HepG2 (cell line): ENCODE measurements around the gene GJA9. TPM values are rescaled to one million over a fixed set of nuclear protein-coding genes. Genes with fewer than 3 reads are reported as not detected.

Source experiments
- ASH2L ChIP-seq: fragments of 300-600, 200-600 bp; sonication (generic); IDR thresholded peaks from 2 replicates; pipeline ENCODE4 v1.7.0; 2017; ENCODE audit warnings: low read depth, mild to moderate bottlenecking, moderate library complexity, mixed read lengths, low read length; ENCODE audit not compliant: insufficient read length
- FOXP1 ChIP-seq, 2 experiments: fragments of 450-650 bp in 1 of 2; IDR thresholded peaks; 2 replicates each; pipeline ENCODE4 v1.6.1; 2017 to 2018; ENCODE audit warnings: antibody characterized with exemption in 1 of 2
- GABPA ChIP-seq, 2 experiments: IDR thresholded peaks; 2 replicates each; pipeline ENCODE4 v1.6.1; 2011 to 2016; ENCODE audit warnings: low read depth in 2 of 2, low read length in 1 of 2, missing biosample characterization in 1 of 2, missing genetic modification characterization in 1 of 2
- MIER3 ChIP-seq: IDR thresholded peaks from 2 replicates; pipeline ENCODE4 v1.6.1; 2016; ENCODE audit warnings: missing compliant biosample characterization, borderline replicate concordance
- PHF5A ChIP-seq: IDR thresholded peaks from one replicate; pipeline ENCODE4 v1.6.1; 2018; ENCODE audit warnings: low read depth, missing genetic modification reagents; ENCODE audit not compliant: unreplicated experiment
- RFX5 ChIP-seq: IDR thresholded peaks from 2 replicates; pipeline ENCODE4 v1.6.1; 2011; ENCODE audit warnings: low read depth, low read length, improper control_type of control experiment
- SOX13 ChIP-seq, 3 experiments: fragments of 450-650 bp in 1 of 3; sonication (generic) in 1 of 3; formaldehyde crosslinking in 1 of 3; IDR thresholded peaks in 2 of 3; conservative IDR thresholded peaks in 1 of 3; 2 replicates each; pipeline versions ENCODE4 v1.5.0 to v1.6.1; 2016 to 2020; ENCODE audit warnings: antibody characterized with exemption in 1 of 3, mild to moderate bottlenecking in 1 of 3, missing compliant biosample characterization in 1 of 3, missing genetic modification reagents in 1 of 3, moderate library complexity in 1 of 3
- SUZ12 ChIP-seq: fragments of 150-350 bp; IDR thresholded peaks from 2 replicates; pipeline ENCODE4 v1.6.1; 2014; ENCODE audit warnings: low read depth, low read length
- TBL1XR1 ChIP-seq: fragments of 150-350 bp; IDR thresholded peaks from 2 replicates; pipeline ENCODE4 v1.6.1; 2014; ENCODE audit warnings: borderline replicate concordance, low read length; ENCODE audit not compliant: partially characterized antibody
- ZFP37 ChIP-seq: sonication (generic); formaldehyde crosslinking; IDR thresholded peaks from 2 replicates; pipeline ENCODE4 v1.4.0; 2020; ENCODE audit warnings: missing genetic modification reagents, borderline replicate concordance
- polyA plus RNA-seq, 8 experiments: library from polyadenylated mRNA; depleted of rRNA in 3 of 8; stranded (reverse) in 7 of 8; unstranded in 1 of 8; fragments of >200 nt; fragmentation: Illumina TruSeq in 4 of 8; extraction: Trizol in 4 of 8; gene quantifications; 2 replicates each; pipeline versions ENCODE4 v1.2.1 to v1.2.3, GENCODE V29; 2011 to 2016; ENCODE audit warnings: low read depth in 4 of 8, missing spikeins in 1 of 8, mixed read lengths in 1 of 8; ENCODE audit not compliant: insufficient read depth in 1 of 8
- total RNA-seq, 5 experiments: library from RNA; depleted of rRNA; stranded (reverse); fragments of >200 nt; fragmentation: Illumina TruSeq; extraction: Trizol; gene quantifications; 2 replicates each; pipeline ENCODE4 v1.2.3, GENCODE V29; 2016; ENCODE audit warnings: low read depth in 1 of 5
- TF ChIP-seq, protein P1 (sequence below), 2 experiments: fragments of 450-650 bp in 1 of 2; sonication (generic) in 1 of 2; formaldehyde crosslinking in 1 of 2; IDR thresholded peaks; 2 replicates each; pipeline versions ENCODE4 v1.6.1 to v1.8.0; 2016 to 2022; ENCODE audit warnings: antibody characterized with exemption in 1 of 2, mild to moderate bottlenecking in 1 of 2, missing genetic modification reagents in 1 of 2
- TF ChIP-seq, protein P2 (sequence below): IDR thresholded peaks from 2 replicates; pipeline ENCODE4 v1.6.1; 2016
- TF ChIP-seq, protein P3 (sequence below): sonication (generic); formaldehyde crosslinking; IDR thresholded peaks from 2 replicates; pipeline ENCODE4 v1.4.0; 2020; ENCODE audit warnings: missing genetic modification reagents
- TF ChIP-seq, protein P4 (sequence below): sonication (generic); formaldehyde crosslinking; IDR thresholded peaks from 2 replicates; pipeline ENCODE4 v1.4.0; 2020; ENCODE audit warnings: missing genetic modification reagents, low read depth, mild to moderate bottlenecking, borderline replicate concordance

The GJA9 gene
- total and polyA plus RNA-seq, 2 of the 13 experiments (the other 11 are each of a cell fraction or from before 2014, with no cell fraction given): 0.08 to 0.13 TPM

DNA sequence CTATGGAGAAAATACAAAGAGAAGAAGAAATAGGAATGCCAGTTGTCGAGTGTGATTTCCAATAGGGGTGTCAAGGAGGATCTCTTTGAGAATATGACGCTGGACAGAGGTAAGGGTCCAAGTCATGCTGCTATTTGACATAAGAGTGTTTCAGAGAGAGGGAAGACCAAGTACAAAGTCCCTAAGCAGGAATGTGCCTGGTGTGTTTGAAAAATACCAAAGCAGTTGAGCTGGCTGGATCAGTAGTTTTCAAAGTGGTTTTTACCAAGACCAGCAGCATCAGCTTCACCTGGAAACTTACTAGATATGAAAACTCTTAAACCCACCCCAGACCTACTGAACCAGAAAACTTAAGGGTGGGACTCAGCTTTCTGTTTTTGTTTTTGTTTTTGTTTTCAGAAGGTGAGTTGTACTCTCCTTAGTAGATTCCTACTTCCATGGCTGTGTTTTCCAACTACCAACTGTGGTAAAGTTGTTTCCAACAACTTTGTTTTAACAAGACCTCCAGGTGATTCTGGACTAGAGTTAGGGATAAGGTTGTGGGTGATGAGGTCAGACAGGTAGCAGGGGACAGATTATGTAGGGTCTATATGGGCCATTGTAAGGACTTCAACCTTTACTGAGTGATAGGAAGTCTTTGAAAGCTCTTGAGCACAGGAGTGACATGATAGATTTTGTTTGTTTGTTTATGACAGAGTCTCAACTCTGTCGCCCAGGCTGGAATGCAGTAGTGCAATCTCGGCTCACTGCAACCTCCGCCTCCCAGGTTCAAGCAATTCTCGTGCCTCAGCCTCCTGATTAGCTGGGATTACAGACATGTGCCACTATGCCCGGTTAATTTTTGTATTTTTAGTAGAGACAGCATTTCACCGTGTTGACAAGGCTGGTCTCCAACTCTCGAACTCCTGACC, 7.3 kb upstream of the GJA9 start (continued):
- TF ChIP-seq, protein P1, sequence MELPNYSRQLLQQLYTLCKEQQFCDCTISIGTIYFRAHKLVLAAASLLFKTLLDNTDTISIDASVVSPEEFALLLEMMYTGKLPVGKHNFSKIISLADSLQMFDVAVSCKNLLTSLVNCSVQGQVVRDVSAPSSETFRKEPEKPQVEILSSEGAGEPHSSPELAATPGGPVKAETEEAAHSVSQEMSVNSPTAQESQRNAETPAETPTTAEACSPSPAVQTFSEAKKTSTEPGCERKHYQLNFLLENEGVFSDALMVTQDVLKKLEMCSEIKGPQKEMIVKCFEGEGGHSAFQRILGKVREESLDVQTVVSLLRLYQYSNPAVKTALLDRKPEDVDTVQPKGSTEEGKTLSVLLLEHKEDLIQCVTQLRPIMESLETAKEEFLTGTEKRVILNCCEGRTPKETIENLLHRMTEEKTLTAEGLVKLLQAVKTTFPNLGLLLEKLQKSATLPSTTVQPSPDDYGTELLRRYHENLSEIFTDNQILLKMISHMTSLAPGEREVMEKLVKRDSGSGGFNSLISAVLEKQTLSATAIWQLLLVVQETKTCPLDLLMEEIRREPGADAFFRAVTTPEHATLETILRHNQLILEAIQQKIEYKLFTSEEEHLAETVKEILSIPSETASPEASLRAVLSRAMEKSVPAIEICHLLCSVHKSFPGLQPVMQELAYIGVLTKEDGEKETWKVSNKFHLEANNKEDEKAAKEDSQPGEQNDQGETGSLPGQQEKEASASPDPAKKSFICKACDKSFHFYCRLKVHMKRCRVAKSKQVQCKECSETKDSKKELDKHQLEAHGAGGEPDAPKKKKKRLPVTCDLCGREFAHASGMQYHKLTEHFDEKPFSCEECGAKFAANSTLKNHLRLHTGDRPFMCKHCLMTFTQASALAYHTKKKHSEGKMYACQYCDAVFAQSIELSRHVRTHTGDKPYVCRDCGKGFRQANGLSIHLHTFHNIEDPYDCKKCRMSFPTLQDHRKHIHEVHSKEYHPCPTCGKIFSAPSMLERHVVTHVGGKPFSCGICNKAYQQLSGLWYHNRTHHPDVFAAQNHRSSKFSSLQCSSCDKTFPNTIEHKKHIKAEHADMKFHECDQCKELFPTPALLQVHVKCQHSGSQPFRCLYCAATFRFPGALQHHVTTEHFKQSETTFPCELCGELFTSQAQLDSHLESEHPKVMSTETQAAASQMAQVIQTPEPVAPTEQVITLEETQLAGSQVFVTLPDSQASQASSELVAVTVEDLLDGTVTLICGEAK (IDR thresholded peaks at IDR 0.05): no peak
- TF ChIP-seq, protein P1 (CRISPR knock-in tag; IDR thresholded peaks at IDR 0.05): no peak
- TF ChIP-seq MIER3: 0 out of 2 replicates have a peak, but pooled peaks have one; percentile 29
- TF ChIP-seq FOXP1 (IDR thresholded peaks at IDR 0.05): no peak
- peak; percentile 43; the same call in 1 of the 2 replicates for TF ChIP-seq FOXP1 (CRISPR knock-in tag; IDR thresholded peaks at IDR 0.05)
- TF ChIP-seq, protein P2, sequence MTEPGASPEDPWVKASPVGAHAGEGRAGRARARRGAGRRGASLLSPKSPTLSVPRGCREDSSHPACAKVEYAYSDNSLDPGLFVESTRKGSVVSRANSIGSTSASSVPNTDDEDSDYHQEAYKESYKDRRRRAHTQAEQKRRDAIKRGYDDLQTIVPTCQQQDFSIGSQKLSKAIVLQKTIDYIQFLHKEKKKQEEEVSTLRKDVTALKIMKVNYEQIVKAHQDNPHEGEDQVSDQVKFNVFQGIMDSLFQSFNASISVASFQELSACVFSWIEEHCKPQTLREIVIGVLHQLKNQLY: no peak
- no peak for TF ChIP-seq PHF5A (CRISPR knock-in tag)
- TF ChIP-seq, protein P3, sequence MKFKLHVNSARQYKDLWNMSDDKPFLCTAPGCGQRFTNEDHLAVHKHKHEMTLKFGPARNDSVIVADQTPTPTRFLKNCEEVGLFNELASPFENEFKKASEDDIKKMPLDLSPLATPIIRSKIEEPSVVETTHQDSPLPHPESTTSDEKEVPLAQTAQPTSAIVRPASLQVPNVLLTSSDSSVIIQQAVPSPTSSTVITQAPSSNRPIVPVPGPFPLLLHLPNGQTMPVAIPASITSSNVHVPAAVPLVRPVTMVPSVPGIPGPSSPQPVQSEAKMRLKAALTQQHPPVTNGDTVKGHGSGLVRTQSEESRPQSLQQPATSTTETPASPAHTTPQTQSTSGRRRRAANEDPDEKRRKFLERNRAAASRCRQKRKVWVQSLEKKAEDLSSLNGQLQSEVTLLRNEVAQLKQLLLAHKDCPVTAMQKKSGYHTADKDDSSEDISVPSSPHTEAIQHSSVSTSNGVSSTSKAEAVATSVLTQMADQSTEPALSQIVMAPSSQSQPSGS (CRISPR knock-in tag): 0 out of 2 replicates have a peak, but pooled peaks have one; percentile 14
- no peak for TF ChIP-seq SUZ12
- TF ChIP-seq TBL1XR1: no peak
- TF ChIP-seq ASH2L: peak; percentile 89
- TF ChIP-seq, protein P4, sequence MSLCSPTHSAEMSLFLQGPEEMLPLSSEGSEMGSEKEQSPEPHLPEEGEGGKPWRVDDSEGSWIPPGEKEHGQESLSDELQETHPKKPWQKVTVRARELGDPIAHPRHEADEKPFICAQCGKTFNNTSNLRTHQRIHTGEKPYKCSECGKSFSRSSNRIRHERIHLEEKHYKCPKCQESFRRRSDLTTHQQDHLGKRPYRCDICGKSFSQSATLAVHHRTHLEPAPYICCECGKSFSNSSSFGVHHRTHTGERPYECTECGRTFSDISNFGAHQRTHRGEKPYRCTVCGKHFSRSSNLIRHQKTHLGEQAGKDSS (CRISPR knock-in tag): no peak
- no peak for TF ChIP-seq ZFP37
- TF ChIP-seq RFX5: no peak
- no peak for TF ChIP-seq SOX13 (IDR thresholded peaks at IDR 0.05)
- TF ChIP-seq SOX13 (CRISPR knock-in tag; conservative IDR thresholded peaks at IDR 0.05 in 1 of 2, IDR thresholded peaks at IDR 0.05 in 1 of 2): 0 out of 4 replicates have a peak, but pooled peaks of 1 of the 2 experiments have one; percentile 32
- no peak for TF ChIP-seq GABPA (IDR thresholded peaks at IDR 0.05; ENCODE audit: low read depth, low read length)
- 0 out of 2 replicates have a peak, but pooled peaks have one; percentile 5 for TF ChIP-seq GABPA (CRISPR knock-in tag; IDR thresholded peaks at IDR 0.05; ENCODE audit: low read depth)
